ENCODE results near the gene SVIL.
"Not testable (repeated sequence)": the region's sequence is repeated elsewhere in the genome, so short reads cannot be mapped to it uniquely, and the experiment has no call there.

Gene SVIL

GRCh38 chr10:29440981-29441380 is 193.8 kb downstream of the SVIL start:
- no peak for DNase-seq

GRCh38 chr10:29439005-29439404 is 195.8 kb downstream of the SVIL start:
- not testable (repeated sequence) for DNase-seq

- no peak for DNase-seq
Observed at GRCh38 chr10:29438271-29438670, 196.5 kb downstream of the SVIL start.

- no peak for DNase-seq
Observed at GRCh38 chr10:29437871-29438270, 196.9 kb downstream of the SVIL start.

GRCh38 chr10:29435809-29436501 is 198.8 kb downstream of the SVIL start:
- DNase-seq, result no peak

GRCh38 chr10:29434111-29434510 is 200.7 kb downstream of the SVIL start:
- no peak for DNase-seq

GRCh38 chr10:29431711-29432110 is 203.1 kb downstream of the SVIL start:
- no peak for DNase-seq

GRCh38 chr10:29430101-29430500 is 204.7 kb downstream of the SVIL start:
- DNase-seq, result no peak

- no peak for DNase-seq
Observed at GRCh38 chr10:29428486-29428885, 206.3 kb downstream of the SVIL start.

- DNase-seq, result no peak
Observed at GRCh38 chr10:29427667-29428066, 207.1 kb downstream of the SVIL start.

GRCh38 chr10:29426420-29426819 is 208.4 kb downstream of the SVIL start:
- DNase-seq, result no peak

- no peak for DNase-seq
Observed at GRCh38 chr10:29424017-29424416, 210.8 kb downstream of the SVIL start.

GRCh38 chr10:29420744-29421143 is 214.0 kb downstream of the SVIL start:
- DNase-seq, result no peak

- no peak for DNase-seq
Observed at GRCh38 chr10:29417324-29417723, 217.4 kb downstream of the SVIL start.

- no peak for DNase-seq
Observed at GRCh38 chr10:29415876-29416275, 218.9 kb downstream of the SVIL start.

GRCh38 chr10:29414501-29414900 is 220.3 kb downstream of the SVIL start:
- DNase-seq, result no peak

GRCh38 chr10:29412485-29412884 is 222.3 kb downstream of the SVIL start:
- DNase-seq, result no peak

- DNase-seq, result no peak
Observed at GRCh38 chr10:29411666-29412315, 223.0 kb downstream of the SVIL start.

- no peak for DNase-seq
Observed at GRCh38 chr10:29409241-29410054, 225.3 kb downstream of the SVIL start.

GRCh38 chr10:29408847-29409240 is 225.9 kb downstream of the SVIL start:
- no peak for DNase-seq

All from islet precursor cell (in vitro differentiated cells).